Panc1 (cell line): ENCODE results near the gene TLR1. TPM values are rescaled to one million over a fixed set of nuclear protein-coding genes. Genes with fewer than 3 reads are reported as not detected.

ENCODE experiments used
- ATAC-seq: fragments of 200-7000 bp; cut with Tn5 transposase; 2 replicates; pipeline ENCODE4 v1.9.1; 2020; ENCODE audit warnings: mild to moderate bottlenecking, moderate library complexity
- BruUV-seq: library from RNA; stranded (reverse); fragments of 400-500 nt; replicated peaks from 2 replicates; lab custom pipeline; 2021; lab: Mats Ljungman, UMichigan
- CTCF ChIA-PET: fragments of 300-600 bp; sonication (Branson Sonifier 250); formaldehyde crosslinking; loops from one replicate; lab custom pipeline; 2022; ENCODE audit warnings: antibody characterized with exemption; lab: Charles Lee
- POLR2A ChIA-PET: fragments of 300-600 bp; sonication (Branson Sonifier 250); formaldehyde crosslinking; loops from one replicate; lab custom pipeline; 2022; ENCODE audit warnings: antibody characterized with exemption; lab: Charles Lee
- DNase-seq: peaks from one replicate; pipeline ENCODE4 v3.0.0-alpha.2; 2010; ENCODE audit warnings: low read depth, low spot score
- H3K27ac ChIP-seq: 2 replicates; pipeline ENCODE4 v1.5.1; 2011; ENCODE audit warnings: mild to moderate bottlenecking, low read length, inconsistent platforms
- H3K27me3 ChIP-seq: fragments of 200-500 bp; sonication (Bioruptor generic); 2 replicates; pipeline ENCODE4 v1.6.0; 2014; ENCODE audit warnings: low read length, inconsistent platforms; ENCODE audit not compliant: control insufficient read depth, insufficient read depth
- H3K36me3 ChIP-seq: fragments of 200-500 bp; sonication (Bioruptor generic); 2 replicates; pipeline ENCODE4 v1.5.1; 2014; ENCODE audit warnings: inconsistent platforms, mild to moderate bottlenecking, low read length, moderate library complexity; ENCODE audit not compliant: control insufficient read depth, insufficient read depth
- H3K4me1 ChIP-seq: 2 replicates; pipeline ENCODE4 v1.5.1; 2011; ENCODE audit warnings: inconsistent platforms, mild to moderate bottlenecking, low read length, moderate library complexity; ENCODE audit not compliant: control insufficient read depth, insufficient read depth
- H3K4me3 ChIP-seq, 2 experiments: 2 replicates each; pipeline ENCODE4 v1.5.1; 2011 to 2012; ENCODE audit warnings: low read depth in 2 of 2, low read length in 2 of 2, mild to moderate bottlenecking in 2 of 2, inconsistent platforms in 1 of 2, moderate library complexity in 1 of 2
- H3K9me3 ChIP-seq: fragments of 200-500 bp; sonication (Bioruptor generic); 2 replicates; pipeline ENCODE4 v1.5.1; 2014; ENCODE audit warnings: low read depth, mild to moderate bottlenecking, inconsistent platforms, low read length, moderate library complexity; ENCODE audit not compliant: control insufficient read depth, insufficient read depth
- CTCF ChIP-seq: fragments of 450-650 bp; IDR thresholded peaks from 2 replicates; pipeline ENCODE4 v1.5.1; 2017; ENCODE audit warnings: mild to moderate bottlenecking
- POLR2AphosphoS5 ChIP-seq: IDR thresholded peaks from 2 replicates; pipeline ENCODE4 v1.6.1; 2012; ENCODE audit warnings: mild to moderate bottlenecking, low read depth, low read length, moderate library complexity
- REST ChIP-seq, 2 experiments: IDR thresholded peaks; 2 replicates each; pipeline ENCODE4 v1.6.1; 2011 to 2012; ENCODE audit warnings: low read depth in 2 of 2, control low read depth in 1 of 2, low read length in 1 of 2, mild to moderate bottlenecking in 1 of 2, moderate library complexity in 1 of 2; ENCODE audit not compliant: insufficient read depth in 1 of 2
- SIN3A ChIP-seq: IDR thresholded peaks from 2 replicates; pipeline ENCODE4 v1.6.1; 2012; ENCODE audit warnings: low read depth, mild to moderate bottlenecking, low read length, moderate library complexity, borderline replicate concordance; ENCODE audit not compliant: insufficient read depth
- TCF7L2 ChIP-seq: IDR thresholded peaks from 2 replicates; pipeline ENCODE4 v1.6.1; 2011; ENCODE audit warnings: mild to moderate bottlenecking, low read depth, low read length, inconsistent platforms
- in situ Hi-C: cut with HindIII; loops from 2 replicates; pipeline ENCODE4 v1.10.0; 2016; ENCODE audit warnings: low sequenced_read_pairs, low pct_unique_long_range_greater_than_20kb
- intact Hi-C: fragments of 100-400 bp; cut with micrococcal nuclease; formaldehyde crosslinking; loops from one replicate; pipeline ENCODE4 v1.10.0; 2022; ENCODE audit not compliant: unreplicated experiment
- total RNA-seq: library from RNA; stranded (reverse); gene quantifications from one replicate; pipeline ENCODE4 v1.2.1, GENCODE V29; 2021; ENCODE audit not compliant: unreplicated experiment

Gene TLR1
- total RNA-seq, 1 experiment from 2014 or later, result 0.41 TPM

- intact Hi-C loops (no loop called here), in situ Hi-C loops (no loop called here)
- Histone ChIP-seq H3K36me3 (no peaks in the 10 kb centered on the region), H3K27ac (no peak overlapping the region), H3K4me3 (no peak overlapping the region), H3K9me3 (no peaks in the 10 kb centered on the region), H3K4me1 (no peaks in the 10 kb centered on the region), H3K27me3 (no peaks in the 10 kb centered on the region)
- POLR2A ChIA-PET, result interaction anchor here (0.7 kb wide), 1 partner anchor 50 kb away, joined by 3 read pairs; no protein-coding TSS in a partner anchor
- BruUV-seq, result no TSS peak
- TF ChIP-seq POLR2AphosphoS5 (no peak), SIN3A (no peak), TCF7L2 (no peak), REST (IDR thresholded peaks at IDR 0.05; ENCODE audit: insufficient read depth in 1 of 2, low read depth in 2 of 2, low read length in 1 of 2) (no peak), CTCF (no peak)
- no peak for DNase-seq
- CTCF ChIA-PET, result no interaction called here
- ATAC-seq, result no peak
Observed at GRCh38 chr4:38834570-38834969, 30.0 kb upstream of the TLR1 start.

GRCh38 chr4:38832624-38833528, 28.3 kb upstream of the TLR1 start:
- in situ Hi-C loops, result no loop called here
- no peak for ATAC-seq
- CTCF ChIA-PET, result no interaction called here
- DNase-seq, result no peak
- BruUV-seq, result no TSS peak
- Histone ChIP-seq H3K27me3 (no peaks in the 10 kb centered on the region), H3K4me1 (no peaks in the 10 kb centered on the region), H3K36me3 (no peaks in the 10 kb centered on the region), H3K27ac (no peak overlapping the region), H3K9me3 (no peaks in the 10 kb centered on the region), H3K4me3 (no peak overlapping the region)
- TF ChIP-seq REST (IDR thresholded peaks at IDR 0.05; ENCODE audit: insufficient read depth in 1 of 2, low read depth in 2 of 2, low read length in 1 of 2), result no peak
- POLR2A ChIA-PET, result no interaction called here
- intact Hi-C loops, result no loop called here
